Fibroblast of villous mesenchyme (primary cell): ENCODE measurements around the gene C19orf25. TPM values are rescaled to one million over a fixed set of nuclear protein-coding genes. Genes with fewer than 3 reads are reported as not detected.
A peak's percentile ranks its signal among the peaks of the same experiment; 100 is the strongest.

Source experiments
- DNase-seq: peaks from one replicate; pipeline ENCODE4 v3.0.0-alpha.2; 2010; ENCODE audit warnings: low read depth
- H3K4me3 ChIP-seq: 2 replicates; pipeline ENCODE4 v1.5.1; 2011; ENCODE audit warnings: low read depth, mild to moderate bottlenecking, low read length
- CTCF ChIP-seq: IDR thresholded peaks from 2 replicates; pipeline ENCODE4 v1.5.1; 2012; ENCODE audit warnings: low read depth, mild to moderate bottlenecking, low read length; ENCODE audit not compliant: insufficient read depth
- total RNA-seq: library from RNA; depleted of rRNA; stranded (reverse); fragments of >200 nt; gene quantifications from 2 replicates; pipeline ENCODE4 v1.2.3, GENCODE V29; 2012

The C19orf25 gene
- total RNA-seq, 1 donor, result 32.8 TPM

GRCh38 chr19:1511318-1512317 is 32.6 kb upstream of the C19orf25 start:
- no peak for TF ChIP-seq CTCF
- peak overlapping the region; percentile 89 for H3K4me3 ChIP-seq
- DNase-seq, result no peak

- TF ChIP-seq CTCF, result no peak
- DNase-seq, result no peak
- H3K4me3 ChIP-seq, result no peak overlapping the region
Measured at GRCh38 chr19:1510807-1511206, 31.8 kb upstream of the C19orf25 start.

GRCh38 chr19:1510442-1510806 is 31.4 kb upstream of the C19orf25 start:
- H3K4me3 ChIP-seq, result no peak overlapping the region
- DNase-seq, result no peak
- no peak for TF ChIP-seq CTCF

- no peak for TF ChIP-seq CTCF
- H3K4me3 ChIP-seq, result no peak overlapping the region
- DNase-seq, result no peak
Measured at GRCh38 chr19:1509602-1510441, 30.8 kb upstream of the C19orf25 start.

- TF ChIP-seq CTCF, result no peak
- no peak overlapping the region for H3K4me3 ChIP-seq
- no peak for DNase-seq
Measured at GRCh38 chr19:1508507-1508856, 29.5 kb upstream of the C19orf25 start.

- peak; percentile 98 for DNase-seq
- peak overlapping the region; percentile 59 for H3K4me3 ChIP-seq
- TF ChIP-seq CTCF, result no peak
Measured at GRCh38 chr19:1507763-1508506, 28.9 kb upstream of the C19orf25 start.
